Keratinocyte (primary cell): ENCODE results near the gene KDM7A. TPM values are rescaled to one million over a fixed set of nuclear protein-coding genes. Genes with fewer than 3 reads are reported as not detected.

Experiments used
- DNase-seq: peaks from one replicate; pipeline ENCODE4 v3.0.0-alpha.2; 2011; ENCODE audit warnings: low read depth, missing footprints, low spot score
- FAIRE-seq: peaks from 2 replicates; lab custom pipeline; 2011; peaks lifted over from hg19 to GRCh38; lab: Jason Lieb, UNC
- H2AFZ ChIP-seq: 2 replicates; pipeline ENCODE4 v1.6.0; 2012; ENCODE audit warnings: low read length, control low read depth, inconsistent platforms; ENCODE audit not compliant: control insufficient read depth
- H3K27ac ChIP-seq: 2 replicates; pipeline ENCODE4 v1.5.1; 2011; ENCODE audit warnings: low read length; ENCODE audit not compliant: control insufficient read depth, insufficient read depth
- H3K27me3 ChIP-seq: 3 replicates; pipeline ENCODE4 v1.6.0; 2011; ENCODE audit warnings: low read length; ENCODE audit not compliant: control insufficient read depth, insufficient read depth; ENCODE audit errors: extremely low read depth
- H3K36me3 ChIP-seq, 2 experiments: 2 replicates in 1 of 2; 3 replicates in 1 of 2; pipeline ENCODE4 v1.5.1; 2011; ENCODE audit warnings: low read length in 2 of 2, mild to moderate bottlenecking in 1 of 2; ENCODE audit not compliant: control insufficient read depth in 2 of 2, insufficient read depth in 2 of 2; ENCODE audit errors: extremely low read depth in 1 of 2
- H3K4me1 ChIP-seq: 3 replicates; pipeline ENCODE4 v1.5.1; 2011; ENCODE audit warnings: low read length; ENCODE audit not compliant: control insufficient read depth, insufficient read depth; ENCODE audit errors: extremely low read depth
- H3K4me2 ChIP-seq: 3 replicates; pipeline ENCODE4 v1.6.0; 2011; ENCODE audit warnings: low read depth, low read length; ENCODE audit not compliant: control insufficient read depth, insufficient read depth; ENCODE audit errors: extremely low read depth
- H3K4me3 ChIP-seq, 3 experiments: fragments of 200-600 bp in 1 of 3; sonication (generic) in 1 of 3; 2 replicates in 2 of 3; 3 replicates in 1 of 3; pipeline ENCODE4 v1.5.1; 2011 to 2016; ENCODE audit warnings: low read length in 3 of 3, mild to moderate bottlenecking in 3 of 3, control low read depth in 2 of 3, inconsistent platforms in 1 of 3, low read depth in 1 of 3, mixed read lengths in 1 of 3, mixed run types in 1 of 3, moderate library complexity in 1 of 3; ENCODE audit not compliant: control insufficient read depth in 2 of 3, insufficient read depth in 2 of 3; ENCODE audit errors: extremely low read depth in 1 of 3
- H3K79me2 ChIP-seq: 2 replicates; pipeline ENCODE4 v1.6.0; 2012; ENCODE audit warnings: low read length; ENCODE audit not compliant: control insufficient read depth, insufficient read depth
- H3K9ac ChIP-seq: 3 replicates; pipeline ENCODE4 v1.6.0; 2011; ENCODE audit warnings: low read length; ENCODE audit not compliant: control insufficient read depth, insufficient read depth; ENCODE audit errors: extremely low read depth
- H3K9me1 ChIP-seq: 3 replicates; pipeline ENCODE4 v1.6.0; 2011; ENCODE audit warnings: low read length; ENCODE audit not compliant: control insufficient read depth, insufficient read depth; ENCODE audit errors: extremely low read depth
- H3K9me3 ChIP-seq: 2 replicates; pipeline ENCODE4 v1.5.1; 2012; ENCODE audit warnings: low read depth, low read length; ENCODE audit not compliant: control insufficient read depth
- H4K20me1 ChIP-seq: 3 replicates; pipeline ENCODE4 v1.6.0; 2011; ENCODE audit warnings: low read length; ENCODE audit not compliant: control insufficient read depth, insufficient read depth; ENCODE audit errors: extremely low read depth
- CTCF ChIP-seq, 3 experiments: IDR thresholded peaks in 1 of 3; conservative IDR thresholded peaks in 1 of 3; optimal IDR thresholded peaks in 1 of 3; 2 replicates in 2 of 3; 3 replicates in 1 of 3; pipeline versions ENCODE3 to v1.5.1; 2011; ENCODE audit warnings: low read length in 3 of 3, mild to moderate bottlenecking in 3 of 3, moderate library complexity in 2 of 3, control low read depth in 1 of 3, inconsistent platforms in 1 of 3; ENCODE audit not compliant: insufficient read depth in 2 of 3; ENCODE audit errors: extremely low read depth in 1 of 3
- EZH2 ChIP-seq: IDR thresholded peaks from one replicate; pipeline ENCODE4 v1.6.1; 2012; ENCODE audit warnings: inconsistent platforms, mild to moderate bottlenecking, low read length, moderate library complexity
- dilution Hi-C: fragments of 300-500 bp; cut with MboI; formaldehyde crosslinking; loops from one replicate; pipeline ENCODE4 v1.7.0; 2020; ENCODE audit warnings: low sequenced_read_pairs; ENCODE audit not compliant: extremely low pct_ligation_motif_present
- polyA plus RNA-seq, 5 experiments: library from polyadenylated mRNA; depleted of rRNA in 3 of 5; stranded (reverse) in 3 of 5; stranded (forward) in 1 of 5; unstranded in 1 of 5; fragments of >200 nt; gene quantifications; 1 replicate in 1 of 5; 2 replicates in 3 of 5; 3 replicates in 1 of 5; pipeline versions ENCODE4 v1.2.1 to v1.2.3, GENCODE V29; 2011 to 2012; ENCODE audit warnings: missing spikeins in 2 of 5, low read depth in 1 of 5, low replicate concordance in 1 of 5

The KDM7A gene
- polyA plus RNA-seq, 1 donor (not counting 4 experiments of a cell fraction or from before 2014, with no cell fraction given): 3.3 TPM

GRCh38 chr7:140039066-140039465 lies 137.7 kb downstream of the KDM7A start:
- H3K79me2 ChIP-seq: no peaks in the 10 kb centered on the region
- H3K36me3 ChIP-seq: peaks cover 7 to 30% of the 10 kb centered on the region in 2 experiments
- H3K27ac ChIP-seq: no peak overlapping the region
- H3K4me1 ChIP-seq: peaks cover 23% of the 10 kb centered on the region
- H3K4me2 ChIP-seq: no peak overlapping the region
- no peaks in the 10 kb centered on the region for H4K20me1 ChIP-seq
- no peak overlapping the region for H3K4me3 ChIP-seq
- TF ChIP-seq CTCF (optimal IDR thresholded peaks at IDR 0.05 in 1 of 3, IDR thresholded peaks at IDR 0.05 in 1 of 3, conservative IDR thresholded peaks at IDR 0.05 in 1 of 3; ENCODE audit: extremely low read depth in 1 of 3, insufficient read depth in 2 of 3, low read length in 3 of 3): no peak
- no peak for TF ChIP-seq EZH2
- FAIRE-seq (no peak), DNase-seq (no peak)
- no peaks in the 10 kb centered on the region for H3K9me1 ChIP-seq
- H3K27me3 ChIP-seq: no peaks in the 10 kb centered on the region
- no peak overlapping the region for H3K9ac ChIP-seq
- dilution Hi-C loops: no loop called here
- no peaks in the 10 kb centered on the region for H3K9me3 ChIP-seq
- H2AFZ ChIP-seq: no peak overlapping the region

- H3K9me3 ChIP-seq: no peaks in the 10 kb centered on the region
- peaks cover 5 to 26% of the 10 kb centered on the region in 2 experiments for H3K36me3 ChIP-seq
- no peaks in the 10 kb centered on the region for H4K20me1 ChIP-seq
- no peaks in the 10 kb centered on the region for H3K27me3 ChIP-seq
- DNase-seq: no peak
- no peak overlapping the region for H3K4me3 ChIP-seq
- H3K9ac ChIP-seq: no peak overlapping the region
- peak overlapping the region; percentile 99 for H3K27ac ChIP-seq
- H3K4me1 ChIP-seq: peaks cover 41% of the 10 kb centered on the region
- no peak for FAIRE-seq
- dilution Hi-C loops: no loop called here
- no peak overlapping the region for H2AFZ ChIP-seq
- H3K9me1 ChIP-seq: no peaks in the 10 kb centered on the region
- no peak overlapping the region for H3K4me2 ChIP-seq
- H3K79me2 ChIP-seq: no peaks in the 10 kb centered on the region
- no peak for TF ChIP-seq CTCF (optimal IDR thresholded peaks at IDR 0.05 in 1 of 3, IDR thresholded peaks at IDR 0.05 in 1 of 3, conservative IDR thresholded peaks at IDR 0.05 in 1 of 3; ENCODE audit: extremely low read depth in 1 of 3, insufficient read depth in 2 of 3, low read length in 3 of 3)
- no peak for TF ChIP-seq EZH2
These were observed 140.4 kb downstream of the KDM7A start for GRCh38 chr7:140036224-140036962.
